ENCODE results near the gene ACVR1B.

Gene ACVR1B

GRCh38 chr12:51941011-51941581 lies 10.4 kb upstream of the ACVR1B start:
- no peak for DNase-seq
- in situ Hi-C loops (cut with MboI; ENCODE audit: low pct_unique_long_range_greater_than_20kb, low sequenced_read_pairs), result no loop called here

GRCh38 chr12:51941604-51942003 lies 9.9 kb upstream of the ACVR1B start:
- no peak for DNase-seq
- in situ Hi-C loops (cut with MboI; ENCODE audit: low pct_unique_long_range_greater_than_20kb, low sequenced_read_pairs), result no loop called here

- in situ Hi-C loops (cut with MboI; ENCODE audit: low pct_unique_long_range_greater_than_20kb, low sequenced_read_pairs), result no loop called here
- no peak for DNase-seq
Observed at GRCh38 chr12:51942056-51942455, 9.4 kb upstream of the ACVR1B start.

- in situ Hi-C loops (cut with MboI; ENCODE audit: low pct_unique_long_range_greater_than_20kb, low sequenced_read_pairs), result no loop called here
- no peak for DNase-seq
Observed at GRCh38 chr12:51942501-51943000, 8.9 kb upstream of the ACVR1B start.

- in situ Hi-C loops (cut with MboI; ENCODE audit: low pct_unique_long_range_greater_than_20kb, low sequenced_read_pairs), result no loop called here
Observed at GRCh38 chr12:51943346-51943745, 8.2 kb upstream of the ACVR1B start.

GRCh38 chr12:51944608-51945233 lies 6.8 kb upstream of the ACVR1B start:
- no peak for DNase-seq
- in situ Hi-C loops (cut with MboI; ENCODE audit: low pct_unique_long_range_greater_than_20kb, low sequenced_read_pairs), result no loop called here

More at GRCh38 chr12:51943346-51943745, 8.2 kb upstream of the ACVR1B start:
- no peak for DNase-seq

GRCh38 chr12:51947246-51947996 lies 4.1 kb upstream of the ACVR1B start:
- no peak for DNase-seq
- in situ Hi-C loops (cut with MboI; ENCODE audit: low pct_unique_long_range_greater_than_20kb, low sequenced_read_pairs), result no loop called here

GRCh38 chr12:51948066-51948465 lies 3.4 kb upstream of the ACVR1B start:
- in situ Hi-C loops (cut with MboI; ENCODE audit: low pct_unique_long_range_greater_than_20kb, low sequenced_read_pairs), result no loop called here
- no peak for DNase-seq

- no peak for DNase-seq
- in situ Hi-C loops (cut with MboI; ENCODE audit: low pct_unique_long_range_greater_than_20kb, low sequenced_read_pairs), result no loop called here
Observed at GRCh38 chr12:51949342-51950030, 2.0 kb upstream of the ACVR1B start.

GRCh38 chr12:51950682-51951198 lies 759 bp upstream of the ACVR1B start:
- in situ Hi-C loops (cut with MboI; ENCODE audit: low pct_unique_long_range_greater_than_20kb, low sequenced_read_pairs), result no loop called here
- DNase-seq, result no peak

GRCh38 chr12:51951843-51952722 lies 584 bp downstream of the ACVR1B start:
- no peak for DNase-seq
- in situ Hi-C loops (cut with MboI; ENCODE audit: low pct_unique_long_range_greater_than_20kb, low sequenced_read_pairs), result no loop called here

- DNase-seq, result no peak
- in situ Hi-C loops (cut with MboI; ENCODE audit: low pct_unique_long_range_greater_than_20kb, low sequenced_read_pairs), result no loop called here
Observed at GRCh38 chr12:51953089-51953488, 1.6 kb downstream of the ACVR1B start.

- no peak for DNase-seq
- in situ Hi-C loops (cut with MboI; ENCODE audit: low pct_unique_long_range_greater_than_20kb, low sequenced_read_pairs), result no loop called here
Observed at GRCh38 chr12:51953864-51954263, 2.4 kb downstream of the ACVR1B start.

- in situ Hi-C loops (cut with MboI; ENCODE audit: low pct_unique_long_range_greater_than_20kb, low sequenced_read_pairs), result no loop called here
- DNase-seq, result no peak
Observed at GRCh38 chr12:51954561-51955361, 3.3 kb downstream of the ACVR1B start.

- in situ Hi-C loops (cut with MboI; ENCODE audit: low pct_unique_long_range_greater_than_20kb, low sequenced_read_pairs), result no loop called here
- DNase-seq, result no peak
Observed at GRCh38 chr12:51955702-51956101, 4.2 kb downstream of the ACVR1B start.

- in situ Hi-C loops (cut with MboI; ENCODE audit: low pct_unique_long_range_greater_than_20kb, low sequenced_read_pairs), result no loop called here
Observed at GRCh38 chr12:51958542-51958941, 7.0 kb downstream of the ACVR1B start.

GRCh38 chr12:51959211-51959610 lies 7.7 kb downstream of the ACVR1B start:
- DNase-seq, result no peak
- in situ Hi-C loops (cut with MboI; ENCODE audit: low pct_unique_long_range_greater_than_20kb, low sequenced_read_pairs), result no loop called here

More at GRCh38 chr12:51958542-51958941, 7.0 kb downstream of the ACVR1B start:
- DNase-seq, result no peak

- in situ Hi-C loops (cut with MboI; ENCODE audit: low pct_unique_long_range_greater_than_20kb, low sequenced_read_pairs), result no loop called here
- no peak for DNase-seq
Observed at GRCh38 chr12:51959921-51960320, 8.4 kb downstream of the ACVR1B start.

All from KBM-7 (cell line).